Measurements from ENCODE around the gene MAB21L3. TPM values are rescaled to one million over a fixed set of nuclear protein-coding genes. Genes with fewer than 3 reads are reported as not detected.
A peak's percentile ranks its signal among the peaks of the same experiment; 100 is the strongest.

The MAB21L3 gene
- polyA plus RNA-seq, 3 donors, result 0.67 to 1.1 (median 0.73) TPM

GRCh38 chr1:116164150-116164549 is 53.0 kb downstream of the MAB21L3 start:
- no peak for DNase-seq

GRCh38 chr1:116164604-116165368 is 53.6 kb downstream of the MAB21L3 start:
- no peak for DNase-seq

- no peak for DNase-seq
These were observed 54.4 kb downstream of the MAB21L3 start for GRCh38 chr1:116165572-116165971.

- DNase-seq, result no peak
These were observed 54.9 kb downstream of the MAB21L3 start for GRCh38 chr1:116166011-116166571.

- no peak for DNase-seq
These were observed 55.5 kb downstream of the MAB21L3 start for GRCh38 chr1:116166655-116167054.

GRCh38 chr1:116167625-116168276 is 56.6 kb downstream of the MAB21L3 start:
- DNase-seq, result peak; percentile 34

GRCh38 chr1:116168277-116169032 is 57.3 kb downstream of the MAB21L3 start:
- DNase-seq, result peak; percentile 79

GRCh38 chr1:116169898-116170297 is 58.7 kb downstream of the MAB21L3 start:
- DNase-seq, result no peak

GRCh38 chr1:116170721-116171589 is 59.8 kb downstream of the MAB21L3 start:
- no peak for DNase-seq

- DNase-seq, result no peak
These were observed 61.5 kb downstream of the MAB21L3 start for GRCh38 chr1:116172666-116173065.

GRCh38 chr1:116175611-116176010 is 64.4 kb downstream of the MAB21L3 start:
- no peak for DNase-seq

- DNase-seq, result no peak
These were observed 65.1 kb downstream of the MAB21L3 start for GRCh38 chr1:116176306-116176789.

- DNase-seq, result no peak
These were observed 66.7 kb downstream of the MAB21L3 start for GRCh38 chr1:116177861-116178260.

GRCh38 chr1:116178837-116179236 is 67.6 kb downstream of the MAB21L3 start:
- no peak for DNase-seq

- peak; percentile 50 for DNase-seq
These were observed 68.2 kb downstream of the MAB21L3 start for GRCh38 chr1:116179419-116179818.

GRCh38 chr1:116179964-116180363 is 68.8 kb downstream of the MAB21L3 start:
- no peak for DNase-seq

- no peak for DNase-seq
These were observed 71.0 kb downstream of the MAB21L3 start for GRCh38 chr1:116182019-116182714.

Measured in renal pelvis (tissue), 4 donors.